ENCODE results near the gene PRKG1. TPM values are rescaled to one million over a fixed set of nuclear protein-coding genes. Genes with fewer than 3 reads are reported as not detected.

Gene PRKG1
- total and polyA plus RNA-seq, 2 of the 8 experiments (the other 6 are each of a cell fraction or from before 2014, with no cell fraction given), result 4.2 to 15.2 TPM

DNA sequence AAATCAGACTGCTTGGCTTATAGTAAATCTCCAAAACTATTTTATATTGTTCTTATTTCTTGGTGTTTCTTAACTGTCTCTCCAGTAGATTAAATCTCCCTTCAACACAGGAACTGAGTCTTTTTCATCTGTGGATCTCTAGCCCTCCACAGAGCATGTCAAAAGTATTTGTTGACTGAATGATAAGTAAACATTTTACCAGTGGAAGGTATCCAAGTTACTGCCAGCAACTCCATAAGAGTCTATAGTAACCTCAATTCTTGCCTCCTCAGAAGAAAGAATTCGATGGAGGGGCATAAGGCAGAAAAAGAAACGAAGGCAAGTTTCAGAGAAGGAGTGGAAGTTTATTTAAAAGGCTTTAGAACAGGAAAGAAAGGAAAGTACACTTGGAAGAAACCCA is 945.9 kb downstream of the PRKG1 start:
- no peak for FAIRE-seq
- no peak overlapping the region for H3K14ac ChIP-seq (ENCODE audit: insufficient read length)
- POLR2A ChIA-PET (ENCODE audit: partially characterized antibody), result interaction anchor here (1.2 to 2.6 kb wide), 2 partner anchors 10 to 12 kb away, joined by 3 to 19 read pairs; no protein-coding TSS in a partner anchor
- H3K36me3 ChIP-seq (ENCODE audit: control insufficient read depth in 2 of 4, insufficient read depth in 4 of 4, low read length in 3 of 4), result no peaks in the 10 kb centered on the region; a peak in 1 of 8 replicates
- H3K4me2 ChIP-seq (ENCODE audit: insufficient read depth in 1 of 2, low read depth in 2 of 2, low read length in 2 of 2), result no peak overlapping the region
- H3K79me1 ChIP-seq (ENCODE audit: low read depth, low read length), result no peaks in the 10 kb centered on the region
- TF ChIP-seq JUND (IDR thresholded peaks at IDR 0.05; ENCODE audit: low read length) (no peak), TCF12 (IDR thresholded peaks at IDR 0.05; ENCODE audit: low read depth, low read length) (no peak), BRCA1 (IDR thresholded peaks at IDR 0.05; ENCODE audit: low read depth, low read length) (no peak), SUZ12 (IDR thresholded peaks at IDR 0.05; ENCODE audit: low read length) (no peak), RAD21 (IDR thresholded peaks at IDR 0.05 in 1 of 2, conservative IDR thresholded peaks at IDR 0.05 in 1 of 2; ENCODE audit: low read depth in 2 of 2, low read length in 2 of 2) (no peak), YY1 (IDR thresholded peaks at IDR 0.05; ENCODE audit: low read depth, low read length) (no peak), CHD2 (IDR thresholded peaks at IDR 0.05; ENCODE audit: low read length) (no peak)
- TF ChIP-seq, protein P1, sequence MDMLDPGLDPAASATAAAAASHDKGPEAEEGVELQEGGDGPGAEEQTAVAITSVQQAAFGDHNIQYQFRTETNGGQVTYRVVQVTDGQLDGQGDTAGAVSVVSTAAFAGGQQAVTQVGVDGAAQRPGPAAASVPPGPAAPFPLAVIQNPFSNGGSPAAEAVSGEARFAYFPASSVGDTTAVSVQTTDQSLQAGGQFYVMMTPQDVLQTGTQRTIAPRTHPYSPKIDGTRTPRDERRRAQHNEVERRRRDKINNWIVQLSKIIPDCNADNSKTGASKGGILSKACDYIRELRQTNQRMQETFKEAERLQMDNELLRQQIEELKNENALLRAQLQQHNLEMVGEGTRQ (IDR thresholded peaks at IDR 0.05; ENCODE audit: low read length), result no peak
- TF ChIP-seq, protein P2, sequence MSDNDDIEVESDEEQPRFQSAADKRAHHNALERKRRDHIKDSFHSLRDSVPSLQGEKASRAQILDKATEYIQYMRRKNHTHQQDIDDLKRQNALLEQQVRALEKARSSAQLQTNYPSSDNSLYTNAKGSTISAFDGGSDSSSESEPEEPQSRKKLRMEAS (IDR thresholded peaks at IDR 0.05), result no peak
- H4K20me1 ChIP-seq (replicated peaks in 1 of 2; ENCODE audit: control insufficient read depth in 1 of 2, insufficient read depth in 2 of 2, low read length in 2 of 2), result no peaks in the 10 kb centered on the region
- no peak overlapping the region for H4K91ac ChIP-seq (replicated peaks; ENCODE audit: insufficient read length, low read length)
- H2BK20ac ChIP-seq (ENCODE audit: low read length), result no peak overlapping the region
- no peak overlapping the region for H3K27ac ChIP-seq (ENCODE audit: low read depth, low read length)
- DNase-seq (ENCODE audit: low read depth in 1 of 2, low spot score in 2 of 2), result no peak
- H3K4me3 ChIP-seq (ENCODE audit: extremely low read depth in 1 of 4, insufficient read depth in 2 of 4, low read depth in 3 of 4, low read length in 4 of 4), result no peak overlapping the region
- no peak overlapping the region for H3K4ac ChIP-seq (replicated peaks; ENCODE audit: insufficient read length, low read depth, low read length)
- H2BK120ac ChIP-seq (replicated peaks; ENCODE audit: low read depth, low read length), result no peak overlapping the region
- H3K9me3 ChIP-seq (ENCODE audit: insufficient read depth in 2 of 2, low read depth in 1 of 2, low read length in 1 of 2), result peaks cover 6 to 7% of the 10 kb centered on the region in 2 experiments; a peak in 3 of 4 replicates
- no peak overlapping the region for H4K5ac ChIP-seq (ENCODE audit: insufficient read length, low read depth, low read length)
- H2BK12ac ChIP-seq (ENCODE audit: low read depth, low read length), result 0 out of 2 replicates have a peak overlapping the region, but pooled peaks have one; percentile 50
- peaks cover 2 to 14% (median 9%) of the 10 kb centered on the region in 4 experiments; a peak in 4 of 7 replicates for H3K4me1 ChIP-seq (replicated peaks in 1 of 4; ENCODE audit: control insufficient read depth in 3 of 4, insufficient read depth in 4 of 4, low read length in 3 of 4)
- 70% methylated on average over 2 of the region's 2 CpGs; no CpG with 5 or more reads in 1 of the 2 experiments for WGBS, 2 experiments (ENCODE audit: extremely low coverage in 1 of 2, insufficient coverage in 1 of 2, insufficient read length in 1 of 2, insufficient replicate concordance in 2 of 2, low coverage in 1 of 2, low lambda C conversion rate in 2 of 2, missing lambda C conversion rate in 1 of 2)
- CTCF ChIA-PET (ENCODE audit: partially characterized antibody), result interaction anchor here (1.7 kb wide), 1 partner anchor 193 kb away, joined by 4 read pairs; no protein-coding TSS in a partner anchor
- H2AFZ ChIP-seq (ENCODE audit: low read length), result no peak overlapping the region
- H3K27me3 ChIP-seq (replicated peaks in 1 of 4; ENCODE audit: control insufficient read depth in 3 of 4, extremely low read depth in 1 of 4, insufficient read depth in 3 of 4, low read length in 3 of 4), result no peaks in the 10 kb centered on the region
- H3K56ac ChIP-seq (replicated peaks; ENCODE audit: insufficient read length, low read depth, low read length), result no peak overlapping the region
- peak overlapping the region; percentile 1; the same call in 1 of the 2 replicates for H2BK5ac ChIP-seq (ENCODE audit: low read depth, low read length)
- no peak overlapping the region for H4K8ac ChIP-seq (ENCODE audit: extremely low read depth, insufficient read depth, low read length)
- H2BK15ac ChIP-seq (ENCODE audit: low read length), result no peak overlapping the region
- no peak overlapping the region for H3K9ac ChIP-seq (replicated peaks in 1 of 4; ENCODE audit: extremely low read depth in 1 of 4, low read depth in 3 of 4, low read length in 3 of 4)
- no peaks in the 10 kb centered on the region for H3K79me2 ChIP-seq (ENCODE audit: control insufficient read depth in 1 of 2, insufficient read depth in 2 of 2, low read length in 2 of 2)
- no peaks in the 10 kb centered on the region for H3K23me2 ChIP-seq (ENCODE audit: low read depth, low read length)
- 0 out of 2 replicates have a peak overlapping the region, but pooled peaks have one; percentile 13 for H3K18ac ChIP-seq (ENCODE audit: extremely low read depth, low read length)
- no peak overlapping the region for H3K23ac ChIP-seq (ENCODE audit: insufficient read length)
- peak overlapping the region; percentile 28; the same call in 1 of the 2 replicates for H2AK5ac ChIP-seq (ENCODE audit: low read depth, low read length)

All from H1 (cell line).